Fibroblast of the aortic adventitia (primary cell): ENCODE data around the gene TMPRSS7. TPM values are rescaled to one million over a fixed set of nuclear protein-coding genes. Genes with fewer than 3 reads are reported as not detected.

Source experiments
- DNase-seq: peaks from one replicate; pipeline ENCODE4 v3.0.0-alpha.2; 2010; ENCODE audit warnings: low read depth
- H3K4me3 ChIP-seq: 2 replicates; pipeline ENCODE4 v1.5.1; 2011; ENCODE audit warnings: low read depth, mild to moderate bottlenecking, control low read depth, low read length, moderate library complexity
- total RNA-seq: library from RNA; depleted of rRNA; stranded (reverse); fragments of >200 nt; gene quantifications from 2 replicates; pipeline ENCODE4 v1.2.3, GENCODE V29; 2012; ENCODE audit warnings: low replicate concordance
- TF ChIP-seq, protein P1 (sequence below): IDR thresholded peaks from 2 replicates; pipeline ENCODE4 v1.5.1; 2011; ENCODE audit warnings: mild to moderate bottlenecking, low read length, control low read depth, inconsistent platforms; ENCODE audit not compliant: insufficient read depth

Gene TMPRSS7
- total RNA-seq, result not detected in 2 replicates

GRCh38 chr3:112034436-112034835 lies at the start of gene TMPRSS7:
Gene TMPRSS7 (plus strand): TSS chr3:112034736. CDS start chr3:112034846, 110 bp downstream.
- TF ChIP-seq, protein P1, sequence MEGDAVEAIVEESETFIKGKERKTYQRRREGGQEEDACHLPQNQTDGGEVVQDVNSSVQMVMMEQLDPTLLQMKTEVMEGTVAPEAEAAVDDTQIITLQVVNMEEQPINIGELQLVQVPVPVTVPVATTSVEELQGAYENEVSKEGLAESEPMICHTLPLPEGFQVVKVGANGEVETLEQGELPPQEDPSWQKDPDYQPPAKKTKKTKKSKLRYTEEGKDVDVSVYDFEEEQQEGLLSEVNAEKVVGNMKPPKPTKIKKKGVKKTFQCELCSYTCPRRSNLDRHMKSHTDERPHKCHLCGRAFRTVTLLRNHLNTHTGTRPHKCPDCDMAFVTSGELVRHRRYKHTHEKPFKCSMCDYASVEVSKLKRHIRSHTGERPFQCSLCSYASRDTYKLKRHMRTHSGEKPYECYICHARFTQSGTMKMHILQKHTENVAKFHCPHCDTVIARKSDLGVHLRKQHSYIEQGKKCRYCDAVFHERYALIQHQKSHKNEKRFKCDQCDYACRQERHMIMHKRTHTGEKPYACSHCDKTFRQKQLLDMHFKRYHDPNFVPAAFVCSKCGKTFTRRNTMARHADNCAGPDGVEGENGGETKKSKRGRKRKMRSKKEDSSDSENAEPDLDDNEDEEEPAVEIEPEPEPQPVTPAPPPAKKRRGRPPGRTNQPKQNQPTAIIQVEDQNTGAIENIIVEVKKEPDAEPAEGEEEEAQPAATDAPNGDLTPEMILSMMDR, result no peak
- no peak within 1 kb of the TSS for H3K4me3 ChIP-seq
- no peak for DNase-seq

GRCh38 chr3:111986800-111987199 lies 47.7 kb upstream of the TMPRSS7 start:
- TF ChIP-seq, protein P1, result no peak
- DNase-seq, result no peak
- no peak overlapping the region for H3K4me3 ChIP-seq

GRCh38 chr3:111989061-111989678 lies 45.4 kb upstream of the TMPRSS7 start:
- TF ChIP-seq, protein P1, result peak; percentile 81
- H3K4me3 ChIP-seq, result no peak overlapping the region
- peak; percentile 81 for DNase-seq

DNA sequence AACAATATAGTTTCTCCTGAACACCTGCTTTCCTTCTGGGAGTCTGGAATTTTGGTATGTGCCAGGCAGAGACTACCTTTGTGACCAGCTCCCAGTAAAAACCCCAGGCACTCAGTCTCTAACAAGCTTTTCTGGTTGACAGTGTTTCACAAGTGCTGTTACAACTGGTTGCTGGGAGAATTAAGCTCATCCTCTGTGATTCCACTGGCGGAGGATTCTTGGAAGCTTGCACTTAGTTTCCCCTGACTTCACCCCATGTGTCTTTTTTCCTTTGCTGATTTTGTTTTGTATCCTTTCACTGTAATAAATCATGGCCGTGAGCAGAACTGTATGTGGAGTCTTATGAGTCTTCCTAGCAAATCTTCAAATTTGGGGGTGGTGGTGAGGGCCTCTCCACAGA lies 41.5 kb upstream of the TMPRSS7 start:
- no peak for DNase-seq
- H3K4me3 ChIP-seq, result no peak overlapping the region
- TF ChIP-seq, protein P1, result no peak

DNA sequence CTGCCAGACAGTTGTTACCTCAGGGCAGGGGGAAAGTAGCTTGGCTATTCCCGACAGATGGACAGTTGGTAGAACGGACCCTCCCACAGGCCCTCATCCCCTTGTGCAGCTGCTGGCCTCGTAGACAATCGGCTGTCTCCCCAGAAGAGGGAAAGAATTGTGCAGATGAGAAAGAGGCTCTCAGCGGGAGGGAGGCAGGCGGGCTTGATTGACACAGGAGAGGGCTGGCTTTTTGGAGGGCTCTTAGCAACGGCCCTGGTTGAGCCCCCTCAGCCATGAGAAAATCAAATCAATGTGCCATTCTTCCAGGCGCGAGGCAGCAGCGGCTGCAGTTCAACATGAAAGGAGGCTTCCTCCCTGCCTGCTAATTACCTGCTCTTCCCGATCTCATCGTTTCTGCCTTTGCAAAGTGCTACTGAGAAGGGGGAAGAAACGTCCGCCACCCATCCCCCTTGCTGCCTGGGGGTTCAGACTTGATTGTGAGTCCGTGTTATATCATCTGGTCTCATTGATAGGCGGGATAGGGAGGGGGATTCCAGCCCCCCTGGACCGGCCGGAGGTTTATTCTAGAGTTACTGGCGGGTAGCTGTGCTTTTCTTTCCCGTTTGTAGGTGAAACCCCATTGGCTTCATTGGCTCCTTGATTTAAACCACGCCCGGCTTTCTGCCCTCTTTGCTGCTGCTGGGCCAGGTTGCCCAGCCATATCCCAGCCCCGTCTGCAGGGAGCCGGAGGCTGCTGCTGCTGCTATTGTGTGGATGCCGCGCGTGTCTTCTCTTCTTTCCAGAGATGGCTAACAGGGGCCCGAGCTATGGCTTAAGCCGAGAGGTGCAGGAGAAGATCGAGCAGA lies 35.7 kb upstream of the TMPRSS7 start, which contains the start of gene TAGLN3:
TAGLN3 (plus strand) TSS at position 287 of the 848 bp plus-strand sequence; CDS start at position 788, 501 bp downstream.
- H3K4me3 ChIP-seq, result peak within 1 kb of the TSS; percentile 33
- DNase-seq, result no peak
- TF ChIP-seq, protein P1, result no peak

DNA sequence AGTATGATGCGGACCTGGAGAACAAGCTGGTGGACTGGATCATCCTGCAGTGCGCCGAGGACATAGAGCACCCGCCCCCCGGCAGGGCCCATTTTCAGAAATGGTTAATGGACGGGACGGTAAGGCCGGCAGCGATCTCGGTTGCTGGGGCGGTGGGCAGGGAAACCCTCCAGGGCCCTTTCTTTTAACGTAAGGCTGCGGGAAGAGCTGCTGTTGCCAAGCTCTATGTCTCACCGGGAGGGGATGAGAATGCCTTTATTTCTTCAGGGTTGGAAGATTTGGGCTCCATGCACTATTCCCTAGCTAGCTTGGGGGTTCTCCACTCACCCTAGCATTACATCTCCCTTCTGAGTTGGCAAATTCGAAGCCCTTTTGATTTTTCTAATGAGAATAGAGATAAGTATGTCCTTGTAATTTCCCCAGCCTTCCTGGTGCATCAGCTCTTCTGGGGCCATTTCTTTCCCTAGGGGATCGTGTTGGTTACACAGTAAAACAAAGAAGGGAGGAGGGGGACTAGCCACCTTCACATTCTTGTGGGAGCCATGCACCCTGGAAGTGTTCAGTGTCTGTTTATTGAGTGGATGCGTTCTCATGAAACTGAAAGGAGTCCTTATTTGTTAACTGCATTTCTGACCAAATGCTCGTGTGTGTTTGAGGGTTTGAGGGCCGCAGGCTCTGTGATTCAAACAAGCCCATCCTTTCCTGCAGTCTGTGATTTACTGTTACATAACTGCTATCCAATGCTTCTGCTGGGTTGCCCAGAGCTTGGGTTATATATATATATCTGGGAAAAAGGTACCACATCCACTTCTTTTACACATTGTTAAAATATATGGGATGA lies 34.8 kb upstream of the TMPRSS7 start:
- no peak overlapping the region for H3K4me3 ChIP-seq

More for the DNA sequence above, 34.8 kb upstream of the TMPRSS7 start:
- TF ChIP-seq, protein P1, result no peak
- DNase-seq, result no peak
